ENCODE data around the gene RALBP1.

DNA sequence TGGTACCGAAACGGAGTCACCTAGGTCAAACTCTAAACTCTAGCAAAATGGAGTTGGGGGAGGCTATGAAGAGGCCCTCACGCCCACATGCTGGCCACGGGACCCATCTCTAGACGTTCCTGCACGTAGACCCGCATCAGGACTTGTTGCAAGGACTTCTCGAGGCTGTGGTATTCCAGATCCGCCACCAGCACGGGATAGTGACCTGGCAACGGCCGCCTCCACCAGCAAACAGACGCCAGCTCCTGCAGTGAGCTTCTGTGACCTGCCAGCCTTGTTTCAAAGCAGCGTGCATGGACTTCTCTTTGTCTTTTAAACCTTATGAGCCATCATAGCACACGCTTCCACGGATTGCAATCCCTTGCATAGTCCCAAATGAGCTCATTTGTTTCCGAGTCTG is 40.3 kb upstream of the RALBP1 start:
- no peak for TF ChIP-seq FOXP2 (optimal IDR thresholded peaks at IDR 0.05; ENCODE audit: control extremely low read depth, extremely low read length, insufficient read depth)
- TF ChIP-seq POLR2AphosphoS5 (IDR thresholded peaks at IDR 0.05; ENCODE audit: borderline replicate concordance, low read depth, low read length), result no peak

Measured in SK-N-MC (cell line).